ENCODE results near the gene SMARCD1.

GRCh38 chr12:50043308-50043707 is 41.8 kb upstream of the SMARCD1 start:
- TF ChIP-seq CTCF (IDR thresholded peaks at IDR 0.05) (no peak), POLR2A (IDR thresholded peaks at IDR 0.05) (no peak)
